ENCODE measurements around the gene CATSPER3.

The CATSPER3 gene

GRCh38 chr5:134967607-134968006 lies at the start of gene CATSPER3:
CATSPER3 (plus strand) TSS chr5:134967907; CDS start chr5:134967992, 85 bp downstream.
- no peak for DNase-seq

- no peak for DNase-seq
Measured at GRCh38 chr5:134918861-134919260, 48.8 kb upstream of the CATSPER3 start.

- no peak for DNase-seq
Measured at GRCh38 chr5:134920848-134921575, 46.7 kb upstream of the CATSPER3 start.

- DNase-seq, result no peak
Measured at GRCh38 chr5:134932508-134932907, 35.2 kb upstream of the CATSPER3 start.

GRCh38 chr5:134934202-134934601 lies 33.5 kb upstream of the CATSPER3 start:
- DNase-seq, result no peak

- DNase-seq, result no peak
Measured at GRCh38 chr5:134935711-134936602, 31.8 kb upstream of the CATSPER3 start.

- no peak for DNase-seq
Measured at GRCh38 chr5:134937526-134937925, 30.2 kb upstream of the CATSPER3 start.

- DNase-seq, result no peak
Measured at GRCh38 chr5:134938030-134938429, 29.7 kb upstream of the CATSPER3 start.

- no peak for DNase-seq
Measured at GRCh38 chr5:134939500-134939899, 28.2 kb upstream of the CATSPER3 start.

GRCh38 chr5:134943547-134943946 lies 24.2 kb upstream of the CATSPER3 start:
- no peak for DNase-seq

GRCh38 chr5:134944630-134945029 lies 23.1 kb upstream of the CATSPER3 start:
- no peak for DNase-seq

GRCh38 chr5:134945041-134945440 lies 22.7 kb upstream of the CATSPER3 start:
- DNase-seq, result no peak

- no peak for DNase-seq
Measured at GRCh38 chr5:134948911-134949310, 18.8 kb upstream of the CATSPER3 start.

GRCh38 chr5:134949316-134949715 lies 18.4 kb upstream of the CATSPER3 start:
- no peak for DNase-seq

- no peak for DNase-seq
Measured at GRCh38 chr5:134957920-134958608, 9.6 kb upstream of the CATSPER3 start.

GRCh38 chr5:134958755-134959154 lies 9.0 kb upstream of the CATSPER3 start:
- no peak for DNase-seq

GRCh38 chr5:134963098-134963497 lies 4.6 kb upstream of the CATSPER3 start:
- no peak for DNase-seq

GRCh38 chr5:134964359-134965270 lies 3.1 kb upstream of the CATSPER3 start:
- DNase-seq, result no peak

- no peak for DNase-seq
Measured at GRCh38 chr5:134965271-134965825, 2.4 kb upstream of the CATSPER3 start.

GRCh38 chr5:134968055-134968454 lies 348 bp downstream of the CATSPER3 start:
- no peak for DNase-seq

GRCh38 chr5:134969166-134969565 lies 1.5 kb downstream of the CATSPER3 start:
- no peak for DNase-seq
